Stimulated activated effector memory CD8-positive, alpha-beta T cell treated with anti-CD3 and anti-CD28 coated beads, Interleukin-12 subunit alpha, Interleukin-12 subunit beta, amount 100 ng/mL, for 72 hours (primary cell): ENCODE data around the gene DDX17.
"Not testable (repeated sequence)": the region's sequence is repeated elsewhere in the genome, so short reads cannot be mapped to it uniquely, and the experiment has no call there.

ENCODE experiments used
- ATAC-seq: fragments of 150-1000 bp; cut with Tn5 transposase; 2 replicates; pipeline ENCODE4 v1.10.0; 2021
- DNase-seq, 2 donors: peaks; one replicate each; pipeline ENCODE4 v3.0.0; 2021 to 2022; ENCODE audit warnings: low spot score in 2 of 2
- H3K27ac Mint-ChIP-seq: one replicate; pipeline ENCODE4 v1.8.0; 2022; ENCODE audit warnings: mild to moderate bottlenecking, mixed read lengths
- H3K36me3 Mint-ChIP-seq: one replicate; pipeline ENCODE4 v1.8.0; 2022; ENCODE audit warnings: mild to moderate bottlenecking, mixed read lengths
- H3K4me1 Mint-ChIP-seq: one replicate; pipeline ENCODE4 v1.8.0; 2022; ENCODE audit warnings: mixed read lengths
- H3K4me3 Mint-ChIP-seq: one replicate; pipeline ENCODE4 v1.8.0; 2022; ENCODE audit warnings: mild to moderate bottlenecking, mixed read lengths
- H3K9me3 Mint-ChIP-seq: one replicate; pipeline ENCODE4 v1.8.0; 2022; ENCODE audit warnings: mixed read lengths

DDX17 gene

DNA sequence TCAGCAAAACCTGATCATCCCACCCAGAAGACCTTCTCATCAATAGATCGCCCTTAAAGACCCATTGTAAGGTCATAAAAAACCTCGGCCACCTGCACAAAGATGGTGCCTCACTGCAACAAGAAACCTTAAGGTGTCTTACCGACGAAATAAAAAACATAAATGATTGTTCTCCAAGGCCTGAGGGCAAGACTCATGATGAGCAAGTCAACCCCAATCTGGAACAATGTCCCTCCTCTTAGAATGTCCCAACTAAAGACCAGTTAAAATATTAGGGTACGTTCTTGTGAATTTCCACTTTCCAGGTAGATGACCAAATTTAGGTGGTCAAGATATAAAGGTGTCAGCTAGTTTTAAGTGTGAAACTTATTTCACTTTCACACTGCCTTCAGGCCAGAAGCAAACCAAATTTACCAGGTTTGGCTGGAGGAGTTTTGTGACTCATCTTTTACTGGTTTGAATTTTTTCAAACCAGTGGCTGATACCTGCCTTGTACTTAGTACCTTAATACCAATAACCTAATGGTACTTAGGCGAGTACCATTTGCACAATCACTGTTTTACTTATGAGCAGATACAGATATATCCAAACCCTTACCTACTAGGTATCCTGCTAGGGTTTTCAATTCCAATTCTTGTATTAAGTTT is 23.3 kb downstream of the DDX17 start:
- peaks cover 94% of the 10 kb centered on the region for H3K36me3 Mint-ChIP-seq
- ATAC-seq (no peak), DNase-seq (no peak)
- peaks cover 14% of the 10 kb centered on the region for H3K4me1 Mint-ChIP-seq
- H3K27ac Mint-ChIP-seq = peak overlapping the region; percentile 43
- no peaks in the 10 kb centered on the region for H3K9me3 Mint-ChIP-seq
- no peak overlapping the region for H3K4me3 Mint-ChIP-seq

- Mint-ChIP-seq H3K36me3 (peaks cover 91% of the 10 kb centered on the region), H3K27ac (peak overlapping the region; percentile 43), H3K4me1 (peaks cover 12% of the 10 kb centered on the region), H3K9me3 (no peaks in the 10 kb centered on the region), H3K4me3 (no peak overlapping the region)
- ATAC-seq = no peak
- DNase-seq = no peak
These were observed 24.2 kb downstream of the DDX17 start for GRCh38 chr22:38481871-38482332.

DNA sequence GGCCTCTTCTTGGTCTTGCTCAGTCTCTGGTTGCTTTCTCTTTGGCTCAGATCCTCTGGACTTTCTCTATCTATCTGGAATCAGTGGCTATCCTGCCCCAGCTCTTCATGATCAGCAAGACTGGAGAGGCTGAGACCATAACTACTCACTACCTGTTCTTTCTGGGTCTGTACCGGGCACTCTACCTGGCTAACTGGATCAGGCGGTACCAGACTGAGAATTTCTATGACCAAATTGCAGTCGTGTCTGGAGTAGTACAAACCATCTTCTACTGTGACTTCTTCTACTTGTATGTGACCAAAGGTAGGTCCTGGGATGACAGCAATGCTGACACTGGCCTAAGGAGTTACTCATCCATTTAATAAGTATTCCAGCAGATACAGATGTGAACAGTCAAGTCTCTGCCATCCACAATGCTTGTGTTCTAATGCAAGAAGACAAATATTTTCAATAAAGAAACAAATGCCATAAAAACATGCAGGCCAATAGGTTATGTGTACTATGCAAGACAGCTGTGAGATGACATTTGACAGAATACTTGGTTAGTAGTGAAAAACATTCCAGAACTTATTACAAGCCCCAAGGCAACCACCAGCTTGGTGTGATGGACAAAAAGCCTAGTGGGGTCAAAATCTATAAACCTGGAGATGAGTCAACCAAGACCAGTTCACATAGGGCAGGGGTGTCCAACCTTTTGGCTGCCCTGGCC is 24.8 kb downstream of the DDX17 start:
- ATAC-seq (no peak), DNase-seq (no peak)
- no peaks in the 10 kb centered on the region for H3K9me3 Mint-ChIP-seq
- H3K4me3 Mint-ChIP-seq = no peak overlapping the region
- peaks cover 12% of the 10 kb centered on the region for H3K4me1 Mint-ChIP-seq
- H3K27ac Mint-ChIP-seq = peak overlapping the region; percentile 43
- peaks cover 85% of the 10 kb centered on the region for H3K36me3 Mint-ChIP-seq

GRCh38 chr22:38479096-38479837 is 26.8 kb downstream of the DDX17 start:
- Mint-ChIP-seq H3K4me1 (peaks cover 12% of the 10 kb centered on the region), H3K9me3 (no peaks in the 10 kb centered on the region), H3K27ac (peak overlapping the region; percentile 72), H3K36me3 (peaks cover 64% of the 10 kb centered on the region), H3K4me3 (no peak overlapping the region)
- ATAC-seq (no peak), DNase-seq (no peak)

DNA sequence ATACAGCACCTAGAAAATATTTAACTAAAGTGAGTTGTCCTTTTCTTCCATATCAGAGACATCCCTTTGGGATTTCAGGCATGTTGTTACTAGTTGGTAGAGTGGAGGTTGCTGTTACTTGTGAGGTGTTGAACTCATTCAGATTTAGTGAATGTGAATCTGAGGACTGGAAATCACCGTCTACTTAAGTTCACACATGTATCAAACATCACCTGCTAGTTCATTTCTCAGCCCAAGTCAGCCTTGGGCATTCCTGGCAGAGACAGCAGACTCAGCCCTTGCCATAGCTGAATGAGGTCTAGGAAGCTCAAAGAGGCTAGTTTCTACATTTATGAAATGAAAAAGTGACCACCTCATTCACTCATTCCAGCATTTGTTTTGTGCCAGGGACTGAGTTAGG is 28.5 kb downstream of the DDX17 start:
- Mint-ChIP-seq H3K4me3 (no peak overlapping the region), H3K27ac (peak overlapping the region; percentile 17), H3K36me3 (peaks cover 47% of the 10 kb centered on the region), H3K9me3 (no peaks in the 10 kb centered on the region), H3K4me1 (peaks cover 6% of the 10 kb centered on the region)
- ATAC-seq = no peak
- no peak for DNase-seq

GRCh38 chr22:38474003-38474607 is 32.0 kb downstream of the DDX17 start:
- DNase-seq (no peak), ATAC-seq (peak; percentile 38)
- H3K9me3 Mint-ChIP-seq = no peaks in the 10 kb centered on the region
- peaks cover 6% of the 10 kb centered on the region for H3K4me1 Mint-ChIP-seq
- H3K36me3 Mint-ChIP-seq = peaks cover 15% of the 10 kb centered on the region
- no peak overlapping the region for H3K4me3 Mint-ChIP-seq
- peak overlapping the region; percentile 52 for H3K27ac Mint-ChIP-seq

- H3K4me3 Mint-ChIP-seq = no peak overlapping the region
- no peaks in the 10 kb centered on the region for H3K36me3 Mint-ChIP-seq
- no peak overlapping the region for H3K27ac Mint-ChIP-seq
- H3K9me3 Mint-ChIP-seq = no peaks in the 10 kb centered on the region
- DNase-seq = no peak
- peaks cover 19% of the 10 kb centered on the region for H3K4me1 Mint-ChIP-seq
- ATAC-seq = no peak
These were observed 34.9 kb downstream of the DDX17 start for GRCh38 chr22:38471237-38471636.

DNA sequence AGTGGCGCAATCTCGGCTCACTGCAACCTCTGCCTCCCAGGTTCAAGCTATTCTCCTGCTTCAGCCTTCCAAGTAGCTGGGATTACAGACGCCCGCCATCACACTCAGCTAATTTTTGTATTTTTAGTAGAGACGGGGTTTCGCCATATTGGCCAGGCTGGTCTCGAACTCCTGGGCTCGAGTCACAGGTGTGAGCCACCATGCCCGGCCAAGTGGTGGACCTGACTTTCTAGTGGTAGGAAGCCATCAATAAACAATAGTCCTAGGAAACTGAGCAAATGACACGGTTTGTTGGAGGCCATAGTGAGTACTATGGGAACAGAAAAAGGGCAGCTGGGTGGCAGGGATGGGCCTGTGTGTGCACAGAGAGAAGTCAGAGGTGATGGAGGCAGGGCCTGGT is 35.9 kb downstream of the DDX17 start:
- not testable (repeated sequence) for H3K36me3 Mint-ChIP-seq, ATAC-seq, H3K4me3 Mint-ChIP-seq, H3K9me3 Mint-ChIP-seq, DNase-seq, H3K27ac Mint-ChIP-seq
- H3K4me1 Mint-ChIP-seq = peaks cover 19% of the 10 kb centered on the region

DNA sequence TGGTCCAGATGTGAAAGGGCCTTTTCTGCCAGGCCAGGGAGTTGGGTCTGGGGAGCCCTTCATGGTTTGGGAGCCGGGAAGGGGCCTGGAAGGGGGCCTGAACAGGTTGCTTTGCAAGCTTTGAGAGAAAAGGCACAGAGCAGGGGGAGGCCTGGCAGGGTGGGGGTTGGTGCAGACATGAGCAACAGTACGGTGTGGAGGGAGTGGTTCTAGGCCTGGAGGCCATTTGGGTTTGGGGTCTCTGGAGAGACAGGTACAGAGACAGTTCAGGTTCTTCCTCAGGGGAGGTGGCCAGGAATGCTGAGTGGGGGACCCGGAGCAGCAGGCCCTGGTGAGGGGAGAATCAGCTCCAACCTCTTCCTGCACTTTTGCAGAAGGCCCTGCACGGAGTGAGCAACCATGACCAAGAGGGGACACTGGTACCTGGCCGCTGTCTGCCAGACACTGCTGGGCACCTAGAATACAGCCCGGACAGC is 36.8 kb downstream of the DDX17 start:
- ATAC-seq = no peak
- Mint-ChIP-seq H3K27ac (no peak overlapping the region), H3K4me1 (peaks cover 17% of the 10 kb centered on the region), H3K9me3 (no peaks in the 10 kb centered on the region), H3K4me3 (no peak overlapping the region), H3K36me3 (no peaks in the 10 kb centered on the region)
- no peak for DNase-seq

DNA sequence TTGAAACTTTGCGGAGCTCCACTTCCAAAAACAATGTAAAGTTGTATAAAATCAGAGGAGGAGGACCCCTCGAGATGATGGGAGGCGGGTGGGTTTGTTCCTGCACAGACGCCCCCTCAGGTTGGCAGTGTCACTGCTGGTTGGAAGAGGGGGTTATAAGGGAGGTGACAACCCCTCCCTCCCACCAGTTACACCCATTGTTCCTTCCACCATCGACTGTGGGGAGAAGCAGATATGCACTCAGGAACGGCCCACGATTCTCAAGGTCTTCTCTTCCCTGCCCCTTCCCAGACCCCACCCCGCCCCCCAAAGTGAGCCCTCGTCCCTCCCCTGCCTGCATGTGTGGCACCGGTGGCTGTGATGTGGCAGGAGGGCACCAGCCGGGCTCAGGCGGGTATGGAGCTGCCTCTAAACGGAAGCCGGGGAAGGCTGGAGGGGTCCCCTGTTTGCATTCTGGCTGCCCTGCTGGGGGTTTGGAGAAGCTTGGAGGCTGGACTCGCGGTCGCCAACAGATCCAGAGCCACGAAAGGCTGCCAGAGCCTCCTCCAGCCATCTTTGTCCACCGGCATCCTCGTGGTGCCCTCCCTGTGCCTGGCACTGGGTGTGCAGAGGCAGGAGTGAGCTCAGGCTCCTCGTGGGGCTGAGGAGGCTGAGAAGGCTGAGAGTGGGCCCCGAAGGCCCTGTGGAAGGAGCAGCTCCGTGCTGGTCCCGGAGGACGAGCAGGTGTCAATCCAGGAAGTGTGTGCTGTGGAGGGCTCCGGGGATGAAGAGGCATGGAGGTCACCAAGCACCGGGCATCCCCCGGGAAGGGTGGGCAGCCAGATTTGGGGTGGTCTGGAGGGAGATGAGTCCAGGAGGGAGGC is 37.4 kb downstream of the DDX17 start:
- Mint-ChIP-seq H3K27ac (no peak overlapping the region), H3K36me3 (no peaks in the 10 kb centered on the region), H3K4me3 (peak overlapping the region; percentile 76), H3K4me1 (peaks cover 13% of the 10 kb centered on the region), H3K9me3 (no peaks in the 10 kb centered on the region)
- DNase-seq = no peak
- no peak for ATAC-seq

DNA sequence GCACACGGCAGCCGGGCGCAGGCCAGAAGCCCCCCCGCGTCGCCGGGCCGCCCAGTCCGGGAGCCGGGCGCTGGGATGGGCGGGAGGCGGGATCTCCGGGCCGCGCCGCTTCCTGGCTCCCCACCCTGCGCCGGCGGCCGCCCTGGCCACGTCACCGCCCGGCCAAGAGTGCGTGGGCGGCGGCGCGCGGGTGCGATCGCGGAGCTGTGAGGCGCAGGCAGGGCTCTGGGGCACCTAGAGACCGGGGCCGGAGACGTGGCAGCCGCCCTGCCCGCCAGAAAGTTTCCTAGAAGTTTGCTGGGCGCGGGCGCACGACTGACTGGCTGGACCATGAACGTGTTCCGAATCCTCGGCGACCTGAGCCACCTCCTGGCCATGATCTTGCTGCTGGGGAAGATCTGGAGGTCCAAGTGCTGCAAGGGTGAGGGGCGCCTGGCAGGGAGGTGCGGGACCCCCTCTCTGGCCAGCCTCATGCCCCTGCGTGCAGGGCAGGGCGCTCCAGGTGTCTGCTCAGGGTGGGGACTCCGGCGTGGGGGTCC is 38.1 kb downstream of the DDX17 start, which contains the start of gene KDELR3:
Gene KDELR3 (plus strand): TSS at position 193 of the 539 bp plus-strand sequence. CDS start 138 bp downstream, at position 331.
- H3K4me3 Mint-ChIP-seq = peak within 1 kb of the TSS; percentile 76
- peak within 1 kb of the TSS; percentile 85 for H3K27ac Mint-ChIP-seq
- peak; percentile 65 to 70 for DNase-seq
- peaks cover 13% of the 10 kb centered on the region for H3K4me1 Mint-ChIP-seq
- no peaks in the 10 kb centered on the region for H3K9me3 Mint-ChIP-seq
- peak; percentile 94 for ATAC-seq
- no peaks in the 10 kb centered on the region for H3K36me3 Mint-ChIP-seq

DNA sequence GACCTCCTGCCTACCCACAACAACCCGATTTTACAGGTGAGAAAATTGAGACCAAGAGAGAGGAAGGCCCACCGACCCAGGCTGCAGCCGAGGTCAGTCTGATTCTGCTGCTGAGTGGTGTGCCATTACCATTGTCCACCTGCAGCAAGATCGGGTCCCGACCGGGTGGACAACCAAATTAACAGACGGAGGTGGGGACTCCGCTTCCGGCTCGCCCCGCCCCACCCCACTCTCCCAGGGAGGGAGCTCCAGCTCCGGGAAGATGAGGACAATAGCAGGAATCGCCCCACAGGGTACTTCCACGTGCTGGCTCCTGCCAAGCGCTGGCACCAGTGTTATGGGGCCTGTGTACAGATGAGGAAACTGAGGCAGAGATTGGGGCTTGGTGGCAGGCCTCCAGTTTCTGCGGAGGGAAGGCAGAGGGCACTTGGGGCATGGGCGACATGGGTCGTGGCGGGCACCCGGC is 38.6 kb downstream of the DDX17 start:
- Mint-ChIP-seq H3K27ac (peak overlapping the region; percentile 85), H3K36me3 (no peaks in the 10 kb centered on the region), H3K9me3 (no peaks in the 10 kb centered on the region), H3K4me3 (peak overlapping the region; percentile 76), H3K4me1 (peaks cover 13% of the 10 kb centered on the region)
- no peak for ATAC-seq
- no peak for DNase-seq

GRCh38 chr22:38465673-38466490 is 40.2 kb downstream of the DDX17 start:
- no peak overlapping the region for H3K4me3 Mint-ChIP-seq

More at GRCh38 chr22:38465673-38466490, 40.2 kb downstream of the DDX17 start:
- H3K9me3 Mint-ChIP-seq = no peaks in the 10 kb centered on the region
- no peak overlapping the region for H3K27ac Mint-ChIP-seq
- ATAC-seq = no peak
- H3K36me3 Mint-ChIP-seq = no peaks in the 10 kb centered on the region
- H3K4me1 Mint-ChIP-seq = peaks cover 22% of the 10 kb centered on the region
- DNase-seq = no peak
